GM19043 (cell line): ENCODE data around the gene FRAT1.

Experiments
- ATAC-seq: cut with Tn5 transposase; IDR thresholded peaks from one replicate; pipeline ENCODE4 v1.9.1; 2021; ENCODE audit warnings: low read depth; ENCODE audit not compliant: unreplicated experiment

FRAT1 gene

DNA sequence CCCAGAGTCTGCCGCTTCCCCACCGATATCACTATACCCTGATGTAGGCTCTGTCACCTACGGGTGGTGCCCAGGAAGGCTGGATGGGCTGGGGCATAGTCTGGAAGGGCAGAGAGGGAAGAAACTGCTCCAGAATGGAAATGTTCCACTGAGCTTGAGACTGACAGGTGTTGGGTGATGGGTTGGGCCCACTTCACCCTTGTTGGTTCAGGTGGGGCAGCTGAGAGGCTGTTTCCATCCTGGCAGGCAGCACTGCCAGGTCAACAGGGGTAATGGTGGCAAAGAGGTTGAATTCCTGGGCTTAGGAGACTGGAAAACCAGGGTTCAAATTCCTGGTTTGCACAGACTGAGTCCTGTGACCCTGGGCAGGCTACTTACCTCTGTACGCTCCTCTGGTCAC is 44.0 kb downstream of the FRAT1 start:
- no peak for ATAC-seq

DNA sequence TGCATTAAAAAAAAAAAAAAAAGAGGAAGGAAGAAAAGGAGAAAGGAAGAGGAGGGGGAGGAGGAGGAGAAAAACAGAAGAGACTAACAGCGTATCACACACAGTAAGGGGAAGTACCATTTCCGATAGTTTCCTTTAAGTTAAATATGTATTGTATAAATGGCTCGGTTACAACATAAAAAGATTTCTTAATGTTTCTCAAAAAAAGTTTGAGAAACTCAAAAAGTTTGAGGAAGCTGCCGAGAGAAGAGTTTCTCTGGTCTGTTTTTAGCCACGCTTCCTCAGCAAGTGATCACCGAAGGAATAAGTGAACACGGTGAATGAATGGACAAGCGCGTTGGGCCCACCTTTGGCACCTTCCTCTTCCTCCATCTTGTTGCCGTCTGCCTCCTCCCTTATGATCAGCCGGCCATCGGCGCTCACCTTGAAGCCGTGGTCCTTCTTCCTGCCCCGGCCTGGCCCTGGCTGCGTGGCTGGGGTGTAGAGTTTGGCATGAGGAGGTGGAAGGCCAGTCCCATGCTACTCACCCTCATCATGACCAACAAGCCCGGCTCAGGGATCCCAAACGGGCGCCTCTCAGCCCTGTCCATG is 46.8 kb downstream of the FRAT1 start:
- no peak for ATAC-seq

DNA sequence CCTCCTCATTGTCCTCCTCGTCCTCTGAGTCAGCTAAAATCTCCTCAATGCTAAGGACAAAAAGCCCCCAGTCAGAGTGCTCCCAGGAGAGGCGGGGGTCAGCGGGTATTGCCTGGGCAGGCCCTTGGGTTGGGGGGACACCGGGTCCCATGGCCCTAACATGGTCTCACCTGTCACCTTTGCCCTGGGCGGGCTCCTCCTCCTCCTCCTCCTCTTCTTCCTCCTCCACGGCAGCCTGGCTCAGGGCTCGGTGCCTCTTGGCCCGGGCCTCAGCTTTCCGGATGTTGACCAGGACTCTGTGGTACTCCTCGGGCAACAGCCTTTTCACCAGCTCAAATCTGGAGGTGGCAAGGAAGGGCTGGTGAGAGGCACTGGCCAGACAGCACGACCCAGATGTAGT is 47.5 kb downstream of the FRAT1 start:
- no peak for ATAC-seq

DNA sequence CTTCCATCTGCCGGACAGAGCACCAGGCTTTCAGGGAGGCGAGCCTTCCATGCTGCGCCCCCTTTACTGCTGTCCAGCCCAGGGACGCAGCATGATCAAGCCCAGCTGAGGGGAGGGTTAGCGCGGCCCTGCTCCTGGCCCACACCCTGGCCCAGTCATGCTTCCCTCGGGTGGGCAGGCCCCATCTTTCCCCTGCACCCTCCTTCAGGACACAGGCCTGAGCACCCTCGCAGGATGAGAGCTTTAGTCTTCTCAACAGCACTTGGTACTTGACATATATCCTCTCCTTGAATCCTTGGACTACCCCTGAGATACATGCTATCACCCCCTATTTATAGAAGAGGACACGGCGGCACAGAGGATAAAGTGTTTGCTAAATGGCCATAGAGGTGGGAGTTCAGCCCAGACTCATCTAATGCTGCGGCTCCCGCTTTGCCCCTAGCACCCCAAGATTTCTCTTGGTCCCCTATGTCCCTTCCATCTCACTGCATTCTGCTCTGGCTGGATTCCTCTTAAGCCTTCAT is 48.1 kb downstream of the FRAT1 start:
- no peak for ATAC-seq
